Activated CD8-positive, alpha-beta memory T cell treated with anti-CD3 and anti-CD28 coated beads, Interleukin-2, amount 50 U/mL, for 24 hours (primary cell): ENCODE results near the gene GPR52.

Experiments
- DNase-seq: peaks from one replicate; pipeline ENCODE4 v3.0.0-alpha.2; 2020; ENCODE audit errors: extremely low read depth

Gene GPR52

GRCh38 chr1:174466607-174467006, 18.8 kb downstream of the GPR52 start:
- DNase-seq: no peak

GRCh38 chr1:174469052-174469451, 21.3 kb downstream of the GPR52 start:
- DNase-seq: no peak

- no peak for DNase-seq
These were observed 21.9 kb downstream of the GPR52 start for GRCh38 chr1:174469687-174470086.

GRCh38 chr1:174479281-174479680, 31.5 kb downstream of the GPR52 start:
- no peak for DNase-seq

GRCh38 chr1:174480324-174480723, 32.6 kb downstream of the GPR52 start:
- DNase-seq: no peak

- DNase-seq: no peak
These were observed 43.8 kb downstream of the GPR52 start for GRCh38 chr1:174491606-174492005.

GRCh38 chr1:174497478-174497877, 49.7 kb downstream of the GPR52 start:
- DNase-seq: no peak
